RCC 7860 (cell line): Measurements from ENCODE around the gene VWA7.
A peak's percentile ranks its signal among the peaks of the same experiment; 100 is the strongest.
"Not testable (repeated sequence)": the region's sequence is repeated elsewhere in the genome, so short reads cannot be mapped to it uniquely, and the experiment has no call there.

Source experiments
- DNase-seq: peaks from one replicate; pipeline ENCODE4 v3.0.0-alpha.2; 2015; ENCODE audit warnings: low spot score
- FAIRE-seq: peaks from 2 replicates; lab custom pipeline; 2012; peaks lifted over from hg19 to GRCh38; lab: Jason Lieb, UNC

The VWA7 gene

GRCh38 chr6:31805939-31806469 lies 28.9 kb upstream of the VWA7 start:
- DNase-seq (no peak), FAIRE-seq (no peak)

GRCh38 chr6:31801031-31801927 lies 24.2 kb upstream of the VWA7 start:
- not testable (repeated sequence) for FAIRE-seq, DNase-seq

- DNase-seq = no peak
- FAIRE-seq = no peak
Observed at GRCh38 chr6:31799781-31800180, 22.7 kb upstream of the VWA7 start.

GRCh38 chr6:31797588-31797987 lies 20.5 kb upstream of the VWA7 start:
- FAIRE-seq (no peak), DNase-seq (no peak)

- no peak for DNase-seq
- FAIRE-seq = no peak
Observed at GRCh38 chr6:31796993-31797385, 19.9 kb upstream of the VWA7 start.

- DNase-seq (peak; percentile 85), FAIRE-seq (no peak)
Observed at GRCh38 chr6:31795616-31796298, 18.6 kb upstream of the VWA7 start, which contains the start of gene VARS1. Gene VARS1 (minus strand): TSS chr6:31795752. CDS start chr6:31795217, 535 bp downstream.

GRCh38 chr6:31794866-31795615 lies 17.9 kb upstream of the VWA7 start:
- no peak for DNase-seq
- no peak for FAIRE-seq

GRCh38 chr6:31794294-31794865 lies 17.3 kb upstream of the VWA7 start:
- DNase-seq = no peak
- FAIRE-seq = no peak

GRCh38 chr6:31793927-31794245 lies 16.8 kb upstream of the VWA7 start:
- FAIRE-seq, DNase-seq: not testable (repeated sequence)

- FAIRE-seq (peak; percentile 63), DNase-seq (peak; percentile 89)
Observed at GRCh38 chr6:31792761-31793171, 15.6 kb upstream of the VWA7 start.

- DNase-seq (no peak), FAIRE-seq (no peak)
Observed at GRCh38 chr6:31792090-31792374, 14.9 kb upstream of the VWA7 start.

GRCh38 chr6:31791324-31792089 lies 14.4 kb upstream of the VWA7 start:
- DNase-seq = peak; percentile 16
- FAIRE-seq = no peak

GRCh38 chr6:31785475-31785874 lies 8.3 kb upstream of the VWA7 start:
- FAIRE-seq (no peak), DNase-seq (no peak)

- FAIRE-seq = no peak
- no peak for DNase-seq
Observed at GRCh38 chr6:31784098-31784925, 7.2 kb upstream of the VWA7 start.

- FAIRE-seq (no peak), DNase-seq (no peak)
Observed at GRCh38 chr6:31782126-31782855, 5.2 kb upstream of the VWA7 start.

- DNase-seq (no peak), FAIRE-seq (no peak)
Observed at GRCh38 chr6:31781244-31782125, 4.4 kb upstream of the VWA7 start.

GRCh38 chr6:31780507-31781243 lies 3.5 kb upstream of the VWA7 start:
- no peak for DNase-seq

More at GRCh38 chr6:31780507-31781243, 3.5 kb upstream of the VWA7 start:
- no peak for FAIRE-seq
